ENCODE measurements around the gene DSG4.
A peak's percentile ranks its signal among the peaks of the same experiment; 100 is the strongest.

The DSG4 gene

GRCh38 chr18:31409276-31409675, 32.7 kb downstream of the DSG4 start:
- no peak for DNase-seq

GRCh38 chr18:31410716-31411483, 34.3 kb downstream of the DSG4 start:
- DNase-seq: no peak

GRCh38 chr18:31413137-31413536, 36.6 kb downstream of the DSG4 start:
- DNase-seq: no peak

GRCh38 chr18:31417850-31418249, 41.3 kb downstream of the DSG4 start:
- no peak for DNase-seq

GRCh38 chr18:31419457-31419932, 42.9 kb downstream of the DSG4 start:
- no peak for DNase-seq

- no peak for DNase-seq
Measured at GRCh38 chr18:31420032-31420431, 43.5 kb downstream of the DSG4 start.

GRCh38 chr18:31420524-31420923, 43.9 kb downstream of the DSG4 start:
- no peak for DNase-seq

- DNase-seq: peak; percentile 22
Measured at GRCh38 chr18:31424383-31424988, 47.9 kb downstream of the DSG4 start.

- DNase-seq: no peak
Measured at GRCh38 chr18:31426021-31426420, 49.4 kb downstream of the DSG4 start.

GRCh38 chr18:31426871-31427406, 50.4 kb downstream of the DSG4 start:
- no peak for DNase-seq

- DNase-seq: no peak
Measured at GRCh38 chr18:31428211-31428610, 51.6 kb downstream of the DSG4 start.

GRCh38 chr18:31429623-31430022, 53.0 kb downstream of the DSG4 start:
- DNase-seq: no peak

- no peak for DNase-seq
Measured at GRCh38 chr18:31430072-31430471, 53.5 kb downstream of the DSG4 start.

- DNase-seq: no peak
Measured at GRCh38 chr18:31430554-31430953, 54.0 kb downstream of the DSG4 start.

- no peak for DNase-seq
Measured at GRCh38 chr18:31432316-31432715, 55.7 kb downstream of the DSG4 start.

- DNase-seq: no peak
Measured at GRCh38 chr18:31436825-31437224, 60.2 kb downstream of the DSG4 start.

- peak; percentile 7 for DNase-seq
Measured at GRCh38 chr18:31438402-31438801, 61.8 kb downstream of the DSG4 start.

- no peak for DNase-seq
Measured at GRCh38 chr18:31439807-31440325, 63.3 kb downstream of the DSG4 start.

- no peak for DNase-seq
Measured at GRCh38 chr18:31440787-31441186, 64.2 kb downstream of the DSG4 start.

GRCh38 chr18:31441493-31441892, 64.9 kb downstream of the DSG4 start:
- DNase-seq: no peak

- no peak for DNase-seq
Measured at GRCh38 chr18:31444142-31444541, 67.6 kb downstream of the DSG4 start.

- no peak for DNase-seq
Measured at GRCh38 chr18:31445908-31446307, 69.3 kb downstream of the DSG4 start.

- no peak for DNase-seq
Measured at GRCh38 chr18:31446854-31447253, 70.3 kb downstream of the DSG4 start.

Data from activated CD4-positive, alpha-beta T cell treated with anti-CD3 and anti-CD28 coated beads for 48 hours (primary cell).